HG03442 (cell line): ENCODE measurements around the gene TULP3.

Experiments
- ATAC-seq: cut with Tn5 transposase; IDR thresholded peaks from one replicate; pipeline ENCODE4 v1.9.1; 2021; ENCODE audit warnings: mild to moderate bottlenecking, moderate library complexity; ENCODE audit not compliant: unreplicated experiment

Gene TULP3

DNA sequence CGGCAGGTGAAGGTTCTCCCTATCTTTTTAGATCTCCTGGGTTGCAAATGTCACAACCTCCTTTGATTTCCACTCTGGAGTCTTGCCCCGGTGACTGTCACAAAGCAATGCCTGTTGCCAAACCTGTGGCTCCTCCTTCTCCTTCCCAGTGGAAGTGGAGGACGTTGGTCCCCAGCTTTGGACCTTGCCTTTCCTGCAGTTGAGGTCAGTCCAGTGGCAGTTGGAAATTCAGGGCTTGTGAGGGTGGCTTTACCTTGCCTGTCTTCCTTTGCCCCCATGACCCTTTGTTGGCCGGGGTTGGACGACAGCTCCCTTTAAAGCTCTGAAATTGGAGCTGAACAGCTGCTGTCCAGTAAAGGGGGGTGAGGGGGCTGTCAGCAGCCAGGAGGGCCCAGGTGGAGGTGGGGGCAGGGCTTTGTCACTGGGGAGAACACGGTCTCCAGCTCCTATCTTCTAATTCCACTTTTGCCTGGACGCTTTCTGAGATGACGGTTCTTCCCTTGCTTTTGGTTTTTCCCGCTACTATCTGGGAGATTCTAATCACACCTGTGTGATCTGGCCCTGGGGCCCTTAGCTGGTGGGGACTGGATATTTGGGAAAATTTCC lies 72.6 kb downstream of the TULP3 start:
- no peak for ATAC-seq

DNA sequence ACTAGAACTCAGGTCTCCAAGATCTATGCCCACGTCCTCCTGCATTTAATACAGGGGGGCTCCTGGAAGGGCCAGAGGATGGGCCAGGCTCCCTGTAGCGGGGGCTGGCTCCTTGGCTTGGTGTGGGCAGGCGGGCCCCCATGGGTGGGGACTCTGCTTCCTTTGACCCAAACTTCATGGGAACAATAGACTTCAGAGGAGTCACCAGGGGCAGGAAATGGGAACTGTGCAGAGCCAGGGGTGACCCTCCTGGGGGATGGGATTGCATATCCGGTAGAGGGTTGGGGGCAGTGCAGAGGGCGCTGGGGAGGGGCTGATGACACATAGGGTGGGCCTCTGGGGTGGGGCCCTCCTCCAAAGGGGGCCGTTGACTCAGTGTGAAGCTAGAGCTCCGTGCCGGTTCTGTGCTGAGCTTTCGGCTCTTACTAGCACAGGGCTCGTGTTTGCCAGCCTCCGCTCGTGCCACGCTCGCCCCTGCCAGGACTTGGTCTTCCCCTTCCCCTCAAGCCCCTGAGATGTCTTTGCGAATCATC lies 73.1 kb downstream of the TULP3 start:
- ATAC-seq, result no peak

DNA sequence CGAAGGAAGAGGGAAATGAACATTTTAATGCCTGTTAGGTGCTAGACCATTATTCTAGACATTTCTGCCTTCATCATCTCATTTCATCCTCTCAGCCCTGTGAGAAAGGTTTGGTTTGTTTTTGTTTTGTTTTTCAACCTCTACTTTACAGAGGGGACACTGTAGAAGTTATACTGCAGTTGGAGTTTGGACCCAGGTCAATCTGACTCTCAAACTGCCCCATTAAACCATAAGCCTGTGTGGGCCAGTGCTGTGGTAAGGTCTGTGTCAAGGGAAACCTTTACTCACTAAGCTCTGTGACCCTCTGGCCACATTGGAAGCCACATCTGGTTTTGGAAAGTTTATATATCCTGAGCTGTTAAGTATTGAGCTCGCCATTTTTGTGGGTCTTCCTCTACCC lies 77.0 kb downstream of the TULP3 start:
- ATAC-seq, result no peak

DNA sequence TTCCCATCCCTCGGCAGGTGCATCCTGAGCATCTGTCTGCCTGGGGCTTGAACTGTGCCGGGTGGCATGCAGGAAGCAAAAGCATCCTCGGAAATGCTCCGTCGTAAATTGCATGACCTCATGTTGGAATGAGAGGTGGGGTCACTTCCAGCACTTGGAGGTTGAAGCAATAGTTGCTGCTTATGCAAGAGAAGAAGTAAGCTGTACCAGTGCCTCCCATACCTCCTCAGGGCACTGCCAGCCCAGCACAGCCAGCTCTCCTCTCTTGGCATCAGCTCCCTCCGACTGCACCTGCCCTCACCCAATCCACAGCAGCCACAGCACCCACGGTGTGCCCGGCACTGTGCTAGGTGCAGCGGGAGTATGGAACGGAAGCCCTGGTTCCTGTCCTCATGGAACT lies 80.1 kb downstream of the TULP3 start:
- no peak for ATAC-seq

DNA sequence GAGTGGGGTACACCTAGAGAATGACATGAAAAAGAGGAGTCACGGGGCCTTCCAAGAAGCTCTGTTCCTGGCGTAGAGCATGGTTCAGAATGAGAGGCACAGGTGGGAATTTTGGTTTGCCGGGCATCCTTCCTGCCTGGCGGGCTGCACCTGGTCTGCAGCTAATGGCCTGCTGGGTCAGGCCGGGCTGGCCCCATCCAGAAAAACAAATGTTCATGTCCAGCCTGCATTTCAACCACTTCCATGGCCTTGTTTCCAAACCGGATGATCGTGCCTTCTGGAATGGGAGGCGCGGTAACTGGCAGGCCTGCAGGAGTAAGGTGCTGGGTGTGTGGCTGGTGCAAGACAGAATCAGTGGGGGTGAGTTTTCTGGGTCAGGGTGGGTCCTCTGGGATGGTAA lies 82.9 kb downstream of the TULP3 start:
- ATAC-seq, result no peak

DNA sequence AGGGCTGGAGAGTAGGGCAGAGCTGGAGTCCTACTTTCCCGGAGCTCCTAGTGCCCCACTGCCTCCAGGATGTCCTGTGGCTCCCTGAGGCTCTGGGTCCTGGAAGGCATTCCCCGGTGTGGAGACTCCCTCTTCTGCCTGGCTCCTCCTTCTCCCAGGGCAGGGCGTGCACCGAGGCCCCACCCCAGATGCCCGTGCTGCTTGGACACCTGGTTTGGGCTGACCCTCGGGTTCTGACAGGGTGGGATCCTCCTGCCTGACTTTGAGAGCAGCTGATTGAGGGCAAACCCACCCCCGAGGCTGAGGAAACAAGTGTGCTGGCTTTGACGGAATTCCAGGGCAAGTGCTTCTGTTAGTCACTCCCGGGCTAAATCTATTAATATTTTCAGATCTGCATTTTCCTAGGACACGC lies 83.9 kb downstream of the TULP3 start:
- no peak for ATAC-seq

DNA sequence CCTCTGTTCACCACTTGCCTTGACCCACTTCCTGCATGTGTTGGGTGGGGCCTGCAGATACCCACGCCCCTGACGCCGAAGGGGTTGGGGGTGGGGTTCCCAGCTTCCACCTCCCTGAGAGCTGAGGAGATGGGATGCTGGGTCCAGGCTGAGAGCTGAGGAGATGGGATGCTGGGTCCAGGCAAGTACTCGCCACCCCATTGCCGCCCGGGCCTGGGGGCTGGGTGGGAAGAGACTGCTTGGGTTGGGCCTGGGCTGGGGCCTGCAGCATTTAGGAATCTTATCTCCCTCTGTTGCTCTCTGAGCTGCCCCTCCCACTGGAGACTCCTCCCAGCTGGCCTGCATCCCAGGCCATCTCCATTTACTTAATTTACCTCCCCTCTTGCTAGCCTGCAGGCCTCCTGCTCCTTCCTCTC lies 85.9 kb downstream of the TULP3 start:
- no peak for ATAC-seq

DNA sequence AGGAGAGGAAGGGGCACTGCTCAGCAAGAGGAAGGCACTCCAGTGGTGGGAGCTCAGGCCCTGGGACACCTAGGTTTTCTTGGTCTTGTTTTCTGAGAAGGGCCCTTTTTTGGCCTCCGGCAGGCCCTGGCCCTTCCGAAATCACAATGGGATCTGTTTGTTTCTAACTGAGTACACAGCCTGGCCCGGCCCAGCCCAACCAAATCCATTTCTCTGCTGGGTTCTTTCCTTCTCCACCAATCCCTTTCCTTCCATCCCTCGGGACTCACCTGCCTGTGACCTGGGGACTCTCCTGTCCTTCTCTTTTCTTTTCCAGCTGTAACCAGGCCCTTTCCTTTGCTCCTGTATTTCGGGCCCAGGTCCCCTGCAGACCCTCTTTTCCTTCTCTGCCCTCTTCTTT lies 87.1 kb downstream of the TULP3 start:
- no peak for ATAC-seq

DNA sequence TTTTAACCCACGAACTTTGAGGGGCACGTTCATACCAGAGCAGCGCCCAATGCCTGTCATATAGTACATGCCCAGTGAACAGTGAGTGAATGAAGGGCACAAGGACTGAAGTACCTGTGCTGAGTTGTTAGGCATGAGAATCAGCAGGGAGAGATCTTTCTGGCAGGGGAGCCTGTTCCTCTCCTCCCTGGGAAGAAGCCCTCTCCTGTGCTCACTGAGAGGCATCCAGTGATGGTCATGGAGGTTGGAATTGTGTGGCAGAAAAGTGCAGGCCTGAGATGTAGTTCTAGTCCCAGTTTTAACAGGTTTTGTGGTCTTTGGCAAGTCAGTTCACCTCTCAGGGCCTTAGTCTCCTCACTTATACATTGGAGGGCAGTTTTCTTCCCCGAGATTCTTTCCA lies 89.1 kb downstream of the TULP3 start:
- ATAC-seq, result no peak

DNA sequence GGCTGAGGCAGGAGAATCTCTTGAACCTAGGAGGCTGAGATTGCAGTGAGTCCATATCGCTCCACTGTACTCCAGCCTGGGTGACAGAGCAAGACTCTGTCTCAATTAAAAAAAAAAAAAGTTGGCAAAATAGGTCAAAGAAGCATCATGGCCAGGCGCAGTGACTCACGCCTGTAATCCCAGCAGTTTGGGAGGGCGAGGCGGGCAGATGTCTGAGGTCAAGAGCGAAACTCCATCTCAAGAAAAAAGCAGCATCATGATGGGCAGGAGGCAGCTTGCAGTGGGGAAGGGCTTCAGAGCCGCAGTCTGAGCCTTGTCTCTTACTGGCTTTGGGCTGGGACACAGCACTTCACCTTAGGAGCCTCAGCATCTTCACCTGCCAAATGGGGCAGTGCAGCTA lies 89.9 kb downstream of the TULP3 start:
- no peak for ATAC-seq

DNA sequence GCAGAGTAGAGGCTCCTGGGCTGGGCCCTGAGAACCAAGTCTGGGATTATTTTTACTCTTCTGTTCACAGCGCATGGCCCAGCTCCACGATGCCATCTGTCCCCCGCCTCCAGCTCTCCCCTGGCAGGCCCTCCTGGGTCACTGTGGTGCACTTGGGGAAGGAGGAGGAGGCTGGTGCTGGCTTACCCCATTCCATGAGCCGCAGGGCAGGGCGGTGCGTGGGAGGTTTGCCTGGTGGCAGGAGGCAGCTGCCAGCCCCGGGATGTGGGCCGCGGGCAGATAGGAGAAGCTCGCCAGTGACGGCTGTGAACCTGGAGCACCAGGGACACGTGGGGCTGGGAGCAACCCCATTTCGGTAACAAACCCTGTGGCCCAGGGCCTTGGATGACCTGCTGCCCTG lies 91.7 kb downstream of the TULP3 start:
- ATAC-seq, result no peak

DNA sequence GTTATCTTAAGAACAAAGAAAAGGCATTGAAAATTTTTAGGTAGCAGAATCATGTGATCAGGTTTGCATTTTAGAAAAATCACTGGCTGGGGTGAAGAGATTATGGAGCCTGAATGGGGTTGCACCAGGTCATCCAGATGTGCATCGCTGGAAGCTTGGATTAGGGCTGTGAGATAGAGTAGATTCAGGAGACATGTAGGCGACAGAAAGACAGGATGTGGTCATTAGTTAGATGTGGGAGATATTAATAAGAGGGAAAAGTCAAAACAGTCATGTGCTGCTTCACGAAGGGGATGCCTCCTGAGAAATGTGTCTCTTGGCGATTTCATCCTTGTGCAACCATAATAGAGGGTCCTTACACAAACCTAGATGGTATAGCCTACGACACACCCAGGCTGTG lies 93.6 kb downstream of the TULP3 start:
- no peak for ATAC-seq

DNA sequence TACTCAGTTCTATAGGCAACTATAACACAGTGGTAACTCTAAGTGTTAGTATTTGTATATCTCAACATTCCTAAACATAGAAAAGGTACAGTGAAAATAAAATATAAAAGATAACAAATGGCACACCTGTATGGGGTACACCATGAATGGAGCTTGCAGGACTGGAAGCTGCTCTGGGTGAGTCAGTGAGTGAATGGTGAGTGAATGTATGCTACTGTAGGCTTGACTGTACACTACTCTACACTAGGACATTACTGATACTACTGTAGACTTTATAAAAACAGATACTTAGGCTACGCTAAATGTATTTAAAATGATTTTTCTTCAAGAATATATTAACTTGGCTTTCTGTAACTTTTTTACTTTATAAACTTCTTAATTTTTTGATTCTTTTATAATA lies 94.0 kb downstream of the TULP3 start:
- no peak for ATAC-seq

DNA sequence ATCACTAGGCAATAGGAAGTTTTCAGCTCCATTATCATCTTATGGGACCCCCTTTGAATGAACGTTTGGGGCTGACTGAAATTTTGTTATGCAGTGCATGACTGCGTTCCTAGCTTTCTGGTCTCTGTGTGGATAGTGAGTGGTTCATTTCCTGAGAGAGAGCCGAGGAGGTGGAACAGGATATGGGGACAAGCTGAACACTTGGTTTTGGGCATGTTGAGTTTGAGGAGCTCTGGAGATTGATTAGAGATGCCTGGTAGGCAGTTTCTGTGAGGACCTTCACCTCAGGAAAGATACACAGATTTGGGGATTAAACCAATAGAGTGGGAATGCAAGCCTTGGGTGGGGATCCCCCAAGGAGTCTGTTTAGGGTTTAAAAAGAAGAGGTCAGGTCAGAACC lies 96.2 kb downstream of the TULP3 start:
- ATAC-seq, result no peak

DNA sequence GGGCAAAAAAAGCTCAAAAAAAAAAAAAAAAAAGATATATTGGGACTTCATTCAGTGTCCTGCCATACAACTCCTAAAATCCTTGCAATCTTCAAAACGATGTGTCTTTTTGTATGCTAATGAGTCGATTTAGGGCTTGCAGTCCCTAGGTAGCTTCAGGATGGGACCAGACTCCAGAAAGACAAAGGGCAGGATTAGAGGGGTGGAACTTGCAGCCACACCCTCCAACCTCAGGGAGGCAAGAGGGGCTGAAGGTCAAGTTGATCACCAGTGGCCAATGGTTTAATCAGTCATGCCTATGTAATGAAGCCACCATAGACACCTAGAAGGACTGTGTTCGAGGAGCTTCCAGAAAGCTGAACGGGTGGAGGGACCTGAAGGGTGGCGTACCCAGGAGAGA lies 97.8 kb downstream of the TULP3 start:
- no peak for ATAC-seq
